H9 (cell line): ENCODE measurements around the gene ERAP2. TPM values are rescaled to one million over a fixed set of nuclear protein-coding genes. Genes with fewer than 3 reads are reported as not detected.

Experiments used
- DNase-seq: peaks from one replicate; pipeline ENCODE4 v3.0.0-alpha.2; 2017
- H2AFZ ChIP-seq: one replicate; pipeline ENCODE4 v1.6.1; 2013; ENCODE audit warnings: mild to moderate bottlenecking, low read length, control low read depth, moderate library complexity
- H2AK5ac ChIP-seq: 2 replicates; pipeline ENCODE4 v1.6.1; 2013; ENCODE audit warnings: low read length, control low read depth, mixed read lengths; ENCODE audit not compliant: insufficient read length
- H2BK120ac ChIP-seq: one replicate; pipeline ENCODE4 v1.6.1; 2013; ENCODE audit warnings: low read depth, mild to moderate bottlenecking, low read length, control low read depth, inconsistent platforms; ENCODE audit not compliant: poor library complexity, severe bottlenecking
- H2BK12ac ChIP-seq: 2 replicates; pipeline ENCODE4 v1.6.1; 2013; ENCODE audit warnings: low read length, control low read depth, mixed read lengths, low read depth; ENCODE audit not compliant: insufficient read length
- H2BK15ac ChIP-seq: 2 replicates; pipeline ENCODE4 v1.6.1; 2013; ENCODE audit warnings: low read depth, low read length, control low read depth
- H2BK20ac ChIP-seq: one replicate; pipeline ENCODE4 v1.6.1; 2013; ENCODE audit warnings: low read depth, mild to moderate bottlenecking, low read length, control low read depth, inconsistent platforms; ENCODE audit not compliant: poor library complexity, severe bottlenecking
- H2BK5ac ChIP-seq: 2 replicates; pipeline ENCODE4 v1.6.1; 2013; ENCODE audit warnings: low read length, control low read depth, mixed read lengths; ENCODE audit not compliant: insufficient read length
- H3K14ac ChIP-seq: 2 replicates; pipeline ENCODE4 v1.6.1; 2013; ENCODE audit warnings: low read length, control low read depth; ENCODE audit not compliant: insufficient read depth
- H3K18ac ChIP-seq: 2 replicates; pipeline ENCODE4 v1.6.1; 2013; ENCODE audit warnings: low read depth, mild to moderate bottlenecking, mixed read lengths, low read length, control low read depth; ENCODE audit not compliant: insufficient read length
- H3K23ac ChIP-seq: 2 replicates; pipeline ENCODE4 v1.6.1; 2013; ENCODE audit warnings: low read length, control low read depth, mixed read lengths, low read depth; ENCODE audit not compliant: insufficient read length
- H3K23me2 ChIP-seq: 2 replicates; pipeline ENCODE4 v1.6.1; 2013; ENCODE audit warnings: low read depth, mild to moderate bottlenecking, mixed read lengths, low read length, control low read depth; ENCODE audit not compliant: insufficient read length, poor library complexity, severe bottlenecking
- H3K27ac ChIP-seq: 2 replicates; pipeline ENCODE4 v1.5.1; 2013; ENCODE audit warnings: low read length, control low read depth, mixed read lengths, low read depth; ENCODE audit not compliant: insufficient read length
- H3K27me3 ChIP-seq: 2 replicates; pipeline ENCODE4 v1.6.1; 2013; ENCODE audit warnings: low read length, control low read depth, inconsistent platforms; ENCODE audit not compliant: insufficient read depth
- H3K4ac ChIP-seq: 2 replicates; pipeline ENCODE4 v1.6.1; 2013; ENCODE audit warnings: low read depth, mild to moderate bottlenecking, control low read depth, inconsistent platforms, low read length, moderate library complexity
- H3K4me1 ChIP-seq: 2 replicates; pipeline ENCODE4 v1.6.1; 2013; ENCODE audit warnings: low read length, control low read depth, inconsistent platforms; ENCODE audit not compliant: insufficient read depth
- H3K4me2 ChIP-seq: 2 replicates; pipeline ENCODE4 v1.6.1; 2013; ENCODE audit warnings: low read length, control low read depth, mixed read lengths; ENCODE audit not compliant: insufficient read length, insufficient read depth
- H3K56ac ChIP-seq: 2 replicates; pipeline ENCODE4 v1.6.1; 2013; ENCODE audit warnings: low read depth, mild to moderate bottlenecking, mixed read lengths, low read length, control low read depth; ENCODE audit not compliant: insufficient read length
- H3K79me1 ChIP-seq: 2 replicates; pipeline ENCODE4 v1.6.1; 2013; ENCODE audit warnings: low read depth, mild to moderate bottlenecking, moderate library complexity, low read length, control low read depth, inconsistent platforms; ENCODE audit not compliant: insufficient read depth, poor library complexity, severe bottlenecking
- H3K79me2 ChIP-seq: 2 replicates; pipeline ENCODE4 v1.6.1; 2013; ENCODE audit warnings: low read length, control low read depth, inconsistent platforms; ENCODE audit not compliant: insufficient read depth
- H3K9ac ChIP-seq: 2 replicates; pipeline ENCODE4 v1.6.1; 2013; ENCODE audit warnings: low read length, control low read depth, mixed read lengths; ENCODE audit not compliant: insufficient read length; ENCODE audit errors: extremely low read depth
- H3K9me3 ChIP-seq: one replicate; pipeline ENCODE4 v1.6.1; 2013; ENCODE audit warnings: low read depth, low read length, inconsistent platforms; ENCODE audit not compliant: control insufficient read depth
- H3T11ph ChIP-seq: one replicate; pipeline ENCODE4 v1.6.1; 2013; ENCODE audit warnings: mild to moderate bottlenecking, low read length, control low read depth, inconsistent platforms
- H4K20me1 ChIP-seq: one replicate; pipeline ENCODE4 v1.6.1; 2013; ENCODE audit not compliant: control insufficient read depth, insufficient read length, insufficient read depth
- H4K5ac ChIP-seq: 2 replicates; pipeline ENCODE4 v1.6.1; 2013; ENCODE audit warnings: low read depth, mild to moderate bottlenecking, mixed read lengths, low read length, control low read depth; ENCODE audit not compliant: insufficient read length
- H4K8ac ChIP-seq: replicated peaks from 2 replicates; pipeline ENCODE4 v1.6.1; 2013; ENCODE audit warnings: low read length, control low read depth, mixed read lengths, low read depth; ENCODE audit not compliant: insufficient read length
- H4K91ac ChIP-seq: 2 replicates; pipeline ENCODE4 v1.6.1; 2013; ENCODE audit warnings: low read depth, mild to moderate bottlenecking, moderate library complexity, mixed read lengths, low read length, control low read depth; ENCODE audit not compliant: insufficient read length
- H3K27ac Mint-ChIP-seq, 3 experiments: 2 replicates in 2 of 3; 3 replicates in 1 of 3; pipeline ENCODE4 v1.8.0; 2020 to 2021; ENCODE audit warnings: mixed read lengths in 3 of 3, mild to moderate bottlenecking in 1 of 3, moderate library complexity in 1 of 3
- H3K27me3 Mint-ChIP-seq: 2 replicates; pipeline ENCODE4 v1.8.0; 2021; ENCODE audit warnings: low read depth, mild to moderate bottlenecking, moderate library complexity, mixed read lengths
- H3K36me3 Mint-ChIP-seq, 3 experiments: 2 replicates in 2 of 3; 3 replicates in 1 of 3; pipeline ENCODE4 v1.8.0; 2020 to 2021; ENCODE audit warnings: low read depth in 3 of 3, mixed read lengths in 3 of 3; ENCODE audit not compliant: insufficient read depth in 1 of 3
- H3K4me1 Mint-ChIP-seq, 2 experiments: 2 replicates each; pipeline ENCODE4 v1.8.0; 2020; ENCODE audit warnings: mixed read lengths in 2 of 2
- H3K4me3 Mint-ChIP-seq, 2 experiments: 2 replicates in 1 of 2; 3 replicates in 1 of 2; pipeline ENCODE4 v1.8.0; 2020 to 2021; ENCODE audit warnings: mild to moderate bottlenecking in 2 of 2, mixed read lengths in 2 of 2, moderate library complexity in 1 of 2
- H3K9me3 Mint-ChIP-seq, 2 experiments: 2 replicates in 1 of 2; 3 replicates in 1 of 2; pipeline ENCODE4 v1.8.0; 2020; ENCODE audit warnings: mild to moderate bottlenecking in 2 of 2, mixed read lengths in 2 of 2, moderate library complexity in 1 of 2
- WGBS: extraction: QIAGEN DNeasy Blood & Tissue Kit; methylation state at CpG from one replicate; pipeline ENCODE4 v1.1.7; 2013; ENCODE audit warnings: missing lambda C conversion rate, low lambda C conversion rate, mixed read lengths; ENCODE audit not compliant: insufficient read length; ENCODE audit errors: extremely low coverage; 5-methylcytosine and 5-hydroxymethylcytosine counted together
- total RNA-seq: library from RNA; stranded (reverse); gene quantifications from 2 replicates; pipeline ENCODE4 v1.2.1, GENCODE V29; 2021
- TF ChIP-seq, protein P1 (sequence below): fragments of 200-600 bp; sonication (generic); conservative IDR thresholded peaks from 3 replicates; pipeline ENCODE4 v1.8.0; 2021; ENCODE audit warnings: antibody characterized with exemption, mild to moderate bottlenecking

ERAP2 gene
- total RNA-seq, 1 experiment from 2014 or later, result 0.09 TPM

DNA sequence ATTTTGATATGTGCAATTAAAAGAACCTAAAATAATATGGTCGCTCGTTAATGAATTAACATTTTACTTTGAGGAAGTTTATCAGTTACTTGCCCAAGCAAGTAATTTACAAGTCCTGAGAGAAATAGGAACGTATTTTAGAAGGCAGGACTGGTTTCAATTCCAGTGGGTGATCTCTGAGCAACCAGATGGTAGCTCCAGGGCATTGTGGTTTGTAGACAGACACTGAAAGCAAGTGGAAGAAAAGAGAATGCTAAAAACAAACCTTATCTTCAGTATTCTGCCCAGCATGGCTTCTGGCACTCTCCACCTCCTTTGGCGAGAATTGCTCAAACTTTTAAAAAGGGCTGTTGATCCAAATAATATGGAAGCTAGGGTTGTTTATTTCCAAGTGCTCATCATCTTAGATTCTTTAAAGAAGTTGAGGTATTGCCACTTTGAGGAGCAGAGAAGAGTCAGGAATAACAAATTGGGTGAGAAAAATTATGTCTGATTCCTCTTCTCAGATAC, 31.8 kb upstream of the ERAP2 start:
- Histone ChIP-seq H2BK120ac (no peak overlapping the region), H2AK5ac (no peak overlapping the region), H2BK5ac (no peak overlapping the region), H3T11ph (no peak overlapping the region), H3K23me2 (no peaks in the 10 kb centered on the region), H3K14ac (no peak overlapping the region), H4K5ac (no peak overlapping the region), H4K8ac (no peak overlapping the region), H3K79me2 (no peaks in the 10 kb centered on the region), H3K79me1 (no peaks in the 10 kb centered on the region), H3K18ac (no peak overlapping the region), H4K20me1 (no peaks in the 10 kb centered on the region), H3K23ac (no peak overlapping the region), H3K4me2 (no peak overlapping the region), H2AFZ (no peak overlapping the region), H4K91ac (no peak overlapping the region), H3K56ac (no peak overlapping the region), H3K9ac (no peak overlapping the region), H3K27me3 (no peaks in the 10 kb centered on the region), H2BK20ac (no peak overlapping the region), H3K27ac (no peak overlapping the region), H3K4ac (no peak overlapping the region), H3K4me1 (no peaks in the 10 kb centered on the region), H3K9me3 (no peaks in the 10 kb centered on the region), H2BK12ac (no peak overlapping the region), H2BK15ac (no peak overlapping the region)
- DNase-seq, result no peak
- peaks cover 0 to 13% (median 5%) of the 10 kb centered on the region in 3 experiments; a peak in 5 of 7 replicates for H3K36me3 Mint-ChIP-seq
- H3K4me3 Mint-ChIP-seq, result no peak overlapping the region
- peaks cover 0 to 2% of the 10 kb centered on the region in 2 experiments; a peak in 2 of 4 replicates for H3K4me1 Mint-ChIP-seq
- peaks cover 14 to 15% of the 10 kb centered on the region in 2 experiments for H3K9me3 Mint-ChIP-seq
- H3K27ac Mint-ChIP-seq, result no peak overlapping the region
- no CpG with 5 or more reads among the region's 4 CpGs for WGBS
- TF ChIP-seq, protein P1, sequence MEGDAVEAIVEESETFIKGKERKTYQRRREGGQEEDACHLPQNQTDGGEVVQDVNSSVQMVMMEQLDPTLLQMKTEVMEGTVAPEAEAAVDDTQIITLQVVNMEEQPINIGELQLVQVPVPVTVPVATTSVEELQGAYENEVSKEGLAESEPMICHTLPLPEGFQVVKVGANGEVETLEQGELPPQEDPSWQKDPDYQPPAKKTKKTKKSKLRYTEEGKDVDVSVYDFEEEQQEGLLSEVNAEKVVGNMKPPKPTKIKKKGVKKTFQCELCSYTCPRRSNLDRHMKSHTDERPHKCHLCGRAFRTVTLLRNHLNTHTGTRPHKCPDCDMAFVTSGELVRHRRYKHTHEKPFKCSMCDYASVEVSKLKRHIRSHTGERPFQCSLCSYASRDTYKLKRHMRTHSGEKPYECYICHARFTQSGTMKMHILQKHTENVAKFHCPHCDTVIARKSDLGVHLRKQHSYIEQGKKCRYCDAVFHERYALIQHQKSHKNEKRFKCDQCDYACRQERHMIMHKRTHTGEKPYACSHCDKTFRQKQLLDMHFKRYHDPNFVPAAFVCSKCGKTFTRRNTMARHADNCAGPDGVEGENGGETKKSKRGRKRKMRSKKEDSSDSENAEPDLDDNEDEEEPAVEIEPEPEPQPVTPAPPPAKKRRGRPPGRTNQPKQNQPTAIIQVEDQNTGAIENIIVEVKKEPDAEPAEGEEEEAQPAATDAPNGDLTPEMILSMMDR, result no peak
- H3K27me3 Mint-ChIP-seq, result no peaks in the 10 kb centered on the region; the same call in 1 of the 2 replicates
